ENCODE measurements around the gene ZNF716.
"Not testable (repeated sequence)": the region's sequence is repeated elsewhere in the genome, so short reads cannot be mapped to it uniquely, and the experiment has no call there.

ZNF716 gene

DNA sequence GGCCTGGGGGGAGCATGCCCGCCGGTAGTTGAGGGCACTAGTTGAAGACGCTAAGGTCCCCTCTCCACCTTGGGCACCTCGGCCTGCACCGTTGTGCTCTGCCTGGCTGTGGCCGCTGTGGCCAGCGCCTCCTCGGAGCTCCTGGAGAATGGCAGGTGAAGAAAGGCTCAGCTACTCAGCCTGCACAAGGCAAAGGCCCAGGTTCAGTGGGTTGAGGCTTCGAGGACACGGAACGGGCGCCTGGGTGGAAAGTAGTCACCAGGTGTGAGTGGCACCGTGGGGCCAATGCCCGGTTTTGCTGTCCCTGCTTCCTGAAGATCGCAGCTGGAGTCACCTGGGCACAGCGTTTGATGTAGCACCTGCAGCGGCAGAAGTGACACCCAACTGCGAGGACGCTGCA lies 12.4 kb upstream of the ZNF716 start:
- Histone ChIP-seq H3K79me2 (ENCODE audit: insufficient read depth, low read length) (no peaks in the 10 kb centered on the region), H3K9me3 (ENCODE audit: insufficient read depth, low read length, severe bottlenecking) (peaks cover 9% of the 10 kb centered on the region), H3K4me1 (ENCODE audit: insufficient read depth, low read length) (no peaks in the 10 kb centered on the region), H4K20me1 (ENCODE audit: insufficient read depth, low read length) (no peaks in the 10 kb centered on the region), H3K27ac (ENCODE audit: low read length) (no peak overlapping the region), H2AFZ (ENCODE audit: low read depth, low read length) (no peak overlapping the region), H3K9ac (ENCODE audit: low read depth, low read length) (no peak overlapping the region), H3K4me2 (ENCODE audit: insufficient read depth, low read length) (no peak overlapping the region), H3K36me3 (ENCODE audit: insufficient read depth, low read length) (no peaks in the 10 kb centered on the region), H3K4me3 (ENCODE audit: low read depth in 1 of 2, low read length in 2 of 2) (no peak overlapping the region), H3K27me3 (ENCODE audit: insufficient read depth, low read length, poor library complexity) (no peaks in the 10 kb centered on the region)
- TF ChIP-seq, protein P1, sequence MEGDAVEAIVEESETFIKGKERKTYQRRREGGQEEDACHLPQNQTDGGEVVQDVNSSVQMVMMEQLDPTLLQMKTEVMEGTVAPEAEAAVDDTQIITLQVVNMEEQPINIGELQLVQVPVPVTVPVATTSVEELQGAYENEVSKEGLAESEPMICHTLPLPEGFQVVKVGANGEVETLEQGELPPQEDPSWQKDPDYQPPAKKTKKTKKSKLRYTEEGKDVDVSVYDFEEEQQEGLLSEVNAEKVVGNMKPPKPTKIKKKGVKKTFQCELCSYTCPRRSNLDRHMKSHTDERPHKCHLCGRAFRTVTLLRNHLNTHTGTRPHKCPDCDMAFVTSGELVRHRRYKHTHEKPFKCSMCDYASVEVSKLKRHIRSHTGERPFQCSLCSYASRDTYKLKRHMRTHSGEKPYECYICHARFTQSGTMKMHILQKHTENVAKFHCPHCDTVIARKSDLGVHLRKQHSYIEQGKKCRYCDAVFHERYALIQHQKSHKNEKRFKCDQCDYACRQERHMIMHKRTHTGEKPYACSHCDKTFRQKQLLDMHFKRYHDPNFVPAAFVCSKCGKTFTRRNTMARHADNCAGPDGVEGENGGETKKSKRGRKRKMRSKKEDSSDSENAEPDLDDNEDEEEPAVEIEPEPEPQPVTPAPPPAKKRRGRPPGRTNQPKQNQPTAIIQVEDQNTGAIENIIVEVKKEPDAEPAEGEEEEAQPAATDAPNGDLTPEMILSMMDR (IDR thresholded peaks at IDR 0.05; ENCODE audit: borderline replicate concordance, extremely low read depth, low read length, poor library complexity, severe bottlenecking), result no peak
- no peak for TF ChIP-seq EZH2 (IDR thresholded peaks at IDR 0.05; ENCODE audit: borderline replicate concordance, low read depth, low read length, severe bottlenecking)
- no peak for DNase-seq
- no peak for ATAC-seq (ENCODE audit: insufficient read depth, low read depth)

DNA sequence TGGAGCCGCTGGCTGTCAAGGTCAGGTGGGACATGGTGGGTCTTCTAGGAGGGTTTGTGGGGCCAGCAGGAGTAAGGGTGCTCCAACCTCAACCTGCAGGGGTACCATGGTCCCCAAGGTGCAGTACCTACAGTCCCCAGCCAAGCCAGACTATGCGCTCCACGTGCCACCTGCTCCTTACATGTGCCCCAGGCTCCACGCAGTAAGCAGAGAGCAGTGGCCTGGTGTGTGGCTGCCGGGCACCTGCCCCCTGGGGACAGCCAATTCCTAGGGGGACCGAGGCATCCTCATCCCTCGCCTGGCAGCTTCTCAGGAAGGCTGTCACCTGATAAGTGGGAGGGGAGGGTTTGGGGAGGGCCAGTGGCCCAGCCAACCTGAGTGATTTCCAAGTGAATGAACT lies 11.7 kb upstream of the ZNF716 start:
- Histone ChIP-seq H3K79me2 (ENCODE audit: insufficient read depth, low read length) (no peaks in the 10 kb centered on the region), H3K9me3 (ENCODE audit: insufficient read depth, low read length, severe bottlenecking) (peaks cover 9% of the 10 kb centered on the region), H3K9ac (ENCODE audit: low read depth, low read length) (no peak overlapping the region), H4K20me1 (ENCODE audit: insufficient read depth, low read length) (no peaks in the 10 kb centered on the region), H3K4me1 (ENCODE audit: insufficient read depth, low read length) (no peaks in the 10 kb centered on the region), H3K4me3 (ENCODE audit: low read depth in 1 of 2, low read length in 2 of 2) (no peak overlapping the region), H3K27ac (ENCODE audit: low read length) (no peak overlapping the region), H3K27me3 (ENCODE audit: insufficient read depth, low read length, poor library complexity) (no peaks in the 10 kb centered on the region), H2AFZ (ENCODE audit: low read depth, low read length) (no peak overlapping the region), H3K4me2 (ENCODE audit: insufficient read depth, low read length) (no peak overlapping the region), H3K36me3 (ENCODE audit: insufficient read depth, low read length) (no peaks in the 10 kb centered on the region)
- DNase-seq (no peak), ATAC-seq (ENCODE audit: insufficient read depth, low read depth) (no peak)
- TF ChIP-seq, protein P1 (IDR thresholded peaks at IDR 0.05; ENCODE audit: borderline replicate concordance, extremely low read depth, low read length, poor library complexity, severe bottlenecking), result no peak
- TF ChIP-seq EZH2 (IDR thresholded peaks at IDR 0.05; ENCODE audit: borderline replicate concordance, low read depth, low read length, severe bottlenecking), result no peak

DNA sequence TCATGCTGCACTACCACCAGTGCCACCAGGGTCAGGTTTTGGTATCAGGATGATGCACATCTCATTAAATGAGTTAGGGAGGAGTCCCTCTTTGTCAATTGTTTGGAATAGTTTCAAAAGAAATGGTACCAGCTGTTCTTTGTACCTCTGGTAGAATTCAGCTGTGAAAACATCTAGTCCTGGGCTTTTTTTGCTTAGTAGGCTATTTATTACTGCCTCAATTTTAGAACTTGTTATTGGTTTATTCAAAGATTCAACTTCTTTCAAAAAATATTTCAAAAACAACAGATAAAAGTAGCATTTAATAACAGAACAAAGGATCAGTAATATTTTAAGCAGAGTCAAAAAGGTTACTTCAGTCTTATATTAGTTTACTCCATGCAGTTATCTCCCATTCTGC lies 6.4 kb upstream of the ZNF716 start:
- H3K27me3 ChIP-seq (ENCODE audit: insufficient read depth, low read length, poor library complexity), result no peaks in the 10 kb centered on the region
- no peak overlapping the region for H3K4me2 ChIP-seq (ENCODE audit: insufficient read depth, low read length)

DNA sequence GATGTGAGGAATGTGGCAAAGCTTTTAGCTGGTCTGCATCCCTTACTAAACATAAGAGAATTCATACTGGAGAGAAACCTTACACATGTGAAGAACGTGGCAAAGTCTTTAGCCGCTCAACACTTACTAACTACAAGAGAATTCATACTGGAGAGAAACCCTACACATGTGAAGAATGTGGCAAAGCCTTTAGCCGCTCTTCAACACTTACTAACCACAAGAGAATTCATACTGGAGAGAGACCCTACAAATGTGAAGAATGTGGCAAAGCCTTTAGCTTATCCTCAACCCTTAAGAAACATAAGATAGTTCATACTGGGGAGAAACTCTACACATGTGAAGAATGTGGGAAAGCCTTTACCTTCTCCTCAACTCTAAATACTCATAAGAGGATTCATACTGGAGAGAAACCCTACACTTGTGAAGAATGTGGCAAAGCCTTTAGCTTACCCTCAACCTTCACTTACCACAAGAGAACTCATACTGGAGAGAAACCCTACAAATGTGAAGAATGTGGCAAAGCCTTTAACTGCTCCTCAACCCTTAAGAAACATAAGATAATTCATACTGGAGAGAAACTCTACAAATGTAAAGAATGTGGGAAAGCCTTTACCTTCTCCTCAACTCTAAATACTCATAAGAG lies 19.3 kb downstream of the ZNF716 start:
- H3K4me1 ChIP-seq (ENCODE audit: insufficient read depth, low read length); H3K27ac ChIP-seq (ENCODE audit: low read length); H3K4me2 ChIP-seq (ENCODE audit: insufficient read depth, low read length); H3K4me3 ChIP-seq (ENCODE audit: low read depth in 1 of 2, low read length in 2 of 2); H3K27me3 ChIP-seq (ENCODE audit: insufficient read depth, low read length, poor library complexity); H2AFZ ChIP-seq (ENCODE audit: low read depth, low read length); ATAC-seq (ENCODE audit: insufficient read depth, low read depth); H4K20me1 ChIP-seq (ENCODE audit: insufficient read depth, low read length); DNase-seq; H3K36me3 ChIP-seq (ENCODE audit: insufficient read depth, low read length); H3K79me2 ChIP-seq (ENCODE audit: insufficient read depth, low read length); H3K9ac ChIP-seq (ENCODE audit: low read depth, low read length): not testable (repeated sequence)
- H3K9me3 ChIP-seq (ENCODE audit: insufficient read depth, low read length, severe bottlenecking), result peaks cover 38% of the 10 kb centered on the region

More for the DNA sequence above, 6.4 kb upstream of the ZNF716 start:
- Histone ChIP-seq H3K4me3 (ENCODE audit: low read depth in 1 of 2, low read length in 2 of 2) (no peak overlapping the region), H2AFZ (ENCODE audit: low read depth, low read length) (no peak overlapping the region), H3K79me2 (ENCODE audit: insufficient read depth, low read length) (no peaks in the 10 kb centered on the region), H3K9me3 (ENCODE audit: insufficient read depth, low read length, severe bottlenecking) (peaks cover 9% of the 10 kb centered on the region), H3K9ac (ENCODE audit: low read depth, low read length) (no peak overlapping the region), H3K36me3 (ENCODE audit: insufficient read depth, low read length) (no peaks in the 10 kb centered on the region), H4K20me1 (ENCODE audit: insufficient read depth, low read length) (no peaks in the 10 kb centered on the region), H3K27ac (ENCODE audit: low read length) (no peak overlapping the region), H3K4me1 (ENCODE audit: insufficient read depth, low read length) (no peaks in the 10 kb centered on the region)
- DNase-seq, result no peak
- no peak for ATAC-seq (ENCODE audit: insufficient read depth, low read depth)
- TF ChIP-seq, protein P1 (IDR thresholded peaks at IDR 0.05; ENCODE audit: borderline replicate concordance, extremely low read depth, low read length, poor library complexity, severe bottlenecking), result no peak
- no peak for TF ChIP-seq EZH2 (IDR thresholded peaks at IDR 0.05; ENCODE audit: borderline replicate concordance, low read depth, low read length, severe bottlenecking)
